GM12872 (cell line): Measurements from ENCODE around the gene GPR161.

Experiments
- CTCF ChIP-seq: IDR thresholded peaks from 3 replicates; pipeline ENCODE4 v1.5.1; 2011; ENCODE audit warnings: low read depth, mild to moderate bottlenecking, low read length, moderate library complexity; ENCODE audit not compliant: insufficient read depth

Gene GPR161

GRCh38 chr1:168045311-168045710 lies 91.4 kb downstream of the GPR161 start:
- TF ChIP-seq CTCF: no peak

GRCh38 chr1:168042362-168042761 lies 94.4 kb downstream of the GPR161 start:
- no peak for TF ChIP-seq CTCF

GRCh38 chr1:168035345-168035744 lies 101.4 kb downstream of the GPR161 start:
- no peak for TF ChIP-seq CTCF

- no peak for TF ChIP-seq CTCF
These were observed 104.7 kb downstream of the GPR161 start for GRCh38 chr1:168032029-168032428.

GRCh38 chr1:168031627-168032026 lies 105.1 kb downstream of the GPR161 start:
- TF ChIP-seq CTCF: no peak

GRCh38 chr1:168031198-168031597 lies 105.5 kb downstream of the GPR161 start:
- TF ChIP-seq CTCF: no peak
